ENCODE data around the gene RUVBL1.
A peak's percentile ranks its signal among the peaks of the same experiment; 100 is the strongest.

The RUVBL1 gene

DNA sequence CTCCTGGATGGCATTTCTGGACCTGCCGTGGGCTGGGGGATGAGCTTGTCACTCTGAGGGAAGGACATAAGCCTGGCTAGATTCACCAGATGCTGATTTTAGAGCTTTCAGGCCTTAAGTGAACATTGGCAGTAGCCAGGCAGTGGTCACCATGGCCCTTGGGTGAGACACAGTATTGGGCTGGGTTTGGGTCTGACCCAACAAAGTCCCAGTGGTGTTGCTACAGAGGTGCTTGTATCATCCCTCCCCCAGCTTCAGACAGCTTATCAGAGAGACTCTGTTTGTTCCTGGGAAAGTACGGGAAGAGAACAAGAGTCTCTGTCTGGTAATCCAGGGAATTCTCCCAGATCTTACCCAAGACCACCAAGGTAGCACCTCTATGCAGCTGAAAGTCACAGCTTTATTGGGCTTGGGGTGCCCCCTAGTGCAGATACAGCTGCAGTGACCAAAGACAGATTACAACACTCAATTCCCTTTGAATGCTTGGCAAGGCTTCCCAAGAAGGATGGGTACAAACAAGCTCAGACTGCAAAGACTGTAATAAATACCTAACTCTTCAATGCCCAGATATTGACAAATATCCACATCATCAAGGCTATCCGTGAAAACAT lies 9.8 kb upstream of the RUVBL1 start:
- DNase-seq (ENCODE audit: low spot score) = no peak

DNA sequence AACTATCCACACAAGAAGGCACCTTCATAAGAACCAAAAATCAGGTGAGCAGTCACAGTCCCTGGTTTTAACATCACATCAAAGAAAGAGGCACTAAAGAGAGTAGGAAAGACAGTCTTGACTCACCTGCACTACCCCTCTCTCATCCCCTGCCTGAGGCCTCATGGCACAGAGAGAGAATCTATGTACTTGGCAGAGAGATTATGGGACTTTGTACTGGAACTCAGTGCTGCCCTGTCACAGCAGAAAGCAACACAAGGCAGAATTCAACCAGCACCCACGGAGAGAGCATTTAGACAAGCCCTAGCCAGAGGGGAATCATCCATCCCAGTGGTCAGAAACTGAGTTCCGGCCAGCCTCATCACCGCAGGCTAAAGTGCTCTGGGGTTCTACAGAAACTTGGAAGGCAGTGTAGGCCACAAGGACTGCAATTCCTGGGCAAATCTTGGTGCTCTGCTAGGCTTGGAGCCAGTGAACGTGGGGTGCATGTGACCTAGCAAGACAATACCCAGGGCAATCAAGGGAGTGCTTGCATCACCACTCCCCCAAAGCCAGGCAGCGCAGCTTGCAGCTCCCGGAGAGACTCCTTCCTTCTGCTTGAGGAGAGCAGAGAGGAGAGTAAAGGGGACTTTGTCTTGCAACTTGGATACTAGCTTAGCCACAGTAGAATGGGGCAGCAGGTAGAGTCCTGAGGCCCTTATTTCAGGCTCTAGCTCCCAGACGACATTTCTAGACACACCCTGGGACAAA lies 8.5 kb upstream of the RUVBL1 start:
- no peak for DNase-seq (ENCODE audit: low spot score)

DNA sequence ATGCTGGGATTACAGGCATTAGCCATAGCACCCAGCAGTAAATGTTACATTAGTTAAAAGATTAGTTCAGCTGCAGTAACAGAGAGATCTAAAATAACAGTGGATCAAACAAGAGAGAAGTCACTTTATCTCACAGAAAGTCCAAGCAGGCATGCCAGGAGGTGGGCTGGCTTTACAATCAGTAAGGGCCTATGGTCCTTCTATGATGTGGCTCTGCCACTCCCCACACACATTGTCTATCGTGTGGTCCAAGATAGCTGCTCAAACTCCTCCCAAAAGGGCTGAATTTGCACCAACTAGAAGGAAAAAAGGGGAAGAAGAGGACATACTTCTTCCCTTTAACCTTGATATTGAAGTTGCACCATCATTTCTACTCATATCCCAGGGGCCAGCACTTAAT lies 4.6 kb upstream of the RUVBL1 start:
- DNase-seq (ENCODE audit: low spot score) = no peak

DNA sequence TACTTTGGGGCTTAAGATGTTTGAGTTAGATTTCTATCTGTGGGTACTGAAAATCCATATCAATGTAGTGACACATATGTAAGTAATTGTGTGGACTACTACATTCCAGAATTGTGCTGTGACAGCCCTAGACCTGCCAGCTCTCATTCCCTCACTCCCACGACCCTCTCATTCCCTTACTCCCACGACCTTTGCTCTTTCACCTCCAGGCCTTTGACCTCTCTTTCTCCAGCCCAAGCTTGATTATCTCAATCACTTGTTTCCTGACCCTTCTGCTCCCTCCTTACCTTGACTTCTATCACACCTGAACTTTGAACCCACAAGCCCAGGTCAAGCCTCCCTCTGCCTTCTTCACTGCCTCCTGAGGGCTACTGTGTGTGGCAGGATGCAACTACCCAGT lies 3.6 kb upstream of the RUVBL1 start:
- DNase-seq (ENCODE audit: low spot score) = no peak

DNA sequence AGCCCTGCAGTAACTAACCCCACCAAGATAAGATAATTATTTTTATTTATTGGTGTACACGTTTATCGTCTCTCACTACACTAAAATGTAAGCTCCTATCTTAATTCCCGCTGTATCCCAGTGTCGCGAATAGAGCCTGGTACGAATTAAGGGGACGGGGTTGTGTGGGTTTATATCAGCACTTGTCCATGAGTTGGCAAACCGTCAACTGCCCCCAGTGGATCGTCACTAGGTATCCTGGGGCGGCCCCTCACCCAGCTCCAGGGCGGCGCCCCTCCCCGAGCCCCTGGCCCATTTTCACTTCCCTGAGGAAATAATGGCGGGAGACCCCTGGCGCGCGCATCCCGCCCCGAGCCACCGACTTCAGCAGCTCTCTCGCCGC lies 465 bp downstream of the RUVBL1 start:
- DNase-seq (ENCODE audit: low spot score) = no peak

DNA sequence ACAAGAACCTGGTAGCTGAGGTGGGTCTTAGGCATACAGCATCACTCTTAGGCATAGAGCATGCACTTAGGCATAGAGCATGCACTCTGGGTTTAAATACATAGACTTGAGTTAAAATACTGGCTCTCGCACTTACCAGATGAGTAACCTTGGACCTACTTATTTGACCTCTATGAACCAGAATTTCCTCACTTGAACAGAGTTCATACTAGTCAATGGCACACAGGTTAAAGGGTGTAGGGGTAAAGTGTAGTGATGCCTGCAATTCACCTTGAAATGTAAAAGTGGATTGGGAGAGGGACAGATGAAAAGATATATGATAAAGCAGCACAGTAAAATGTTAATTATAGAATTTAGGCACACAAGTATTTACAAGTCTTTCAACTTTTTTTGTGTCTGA lies 1.6 kb downstream of the RUVBL1 start:
- DNase-seq (ENCODE audit: low spot score) = no peak

DNA sequence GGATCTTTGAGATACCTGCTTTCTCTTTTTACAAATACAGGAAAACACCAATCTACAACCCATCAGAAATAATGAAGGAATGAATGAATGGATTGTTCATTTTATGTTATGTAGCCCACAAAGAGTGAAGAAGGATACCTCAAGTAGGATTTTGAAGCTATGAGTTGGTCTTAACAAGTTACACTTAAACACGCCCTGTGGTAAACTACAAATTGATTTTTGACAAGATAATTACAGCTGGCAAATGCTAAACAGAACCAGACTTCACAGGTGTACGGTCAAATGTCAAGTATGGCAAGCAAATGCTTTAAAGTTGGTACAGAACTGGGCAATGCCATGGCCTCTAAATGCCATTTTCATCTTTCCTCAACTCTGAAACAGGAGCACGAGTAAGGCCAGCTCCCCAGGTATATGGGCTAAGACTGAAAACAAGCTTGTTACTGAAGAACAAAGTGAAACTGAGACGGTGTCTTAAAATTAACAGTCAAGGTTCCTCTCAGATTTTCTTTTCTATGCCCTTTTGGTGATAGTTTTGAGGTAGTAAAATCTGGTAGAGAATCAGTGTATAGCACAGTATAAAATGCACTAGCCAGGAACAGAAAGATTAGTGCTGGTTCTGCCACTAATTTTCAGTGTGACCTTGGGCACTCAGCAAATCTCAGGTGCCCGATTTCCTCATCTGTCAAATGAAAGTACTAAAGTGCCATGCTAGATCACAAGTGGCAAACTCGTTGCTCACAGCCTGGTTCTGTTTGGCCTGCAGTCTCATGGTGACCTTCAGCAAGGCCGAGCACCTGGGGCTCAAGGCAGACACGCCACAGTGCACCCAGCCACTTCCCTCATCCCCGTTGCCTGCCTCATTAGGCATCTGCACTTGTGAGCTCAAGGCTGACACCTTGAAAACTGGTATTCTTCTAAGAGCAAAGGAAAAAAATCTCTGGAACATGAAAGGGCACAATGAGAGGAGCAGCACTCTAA lies 9.5 kb downstream of the RUVBL1 start:
- DNase-seq (ENCODE audit: low spot score) = no peak

DNA sequence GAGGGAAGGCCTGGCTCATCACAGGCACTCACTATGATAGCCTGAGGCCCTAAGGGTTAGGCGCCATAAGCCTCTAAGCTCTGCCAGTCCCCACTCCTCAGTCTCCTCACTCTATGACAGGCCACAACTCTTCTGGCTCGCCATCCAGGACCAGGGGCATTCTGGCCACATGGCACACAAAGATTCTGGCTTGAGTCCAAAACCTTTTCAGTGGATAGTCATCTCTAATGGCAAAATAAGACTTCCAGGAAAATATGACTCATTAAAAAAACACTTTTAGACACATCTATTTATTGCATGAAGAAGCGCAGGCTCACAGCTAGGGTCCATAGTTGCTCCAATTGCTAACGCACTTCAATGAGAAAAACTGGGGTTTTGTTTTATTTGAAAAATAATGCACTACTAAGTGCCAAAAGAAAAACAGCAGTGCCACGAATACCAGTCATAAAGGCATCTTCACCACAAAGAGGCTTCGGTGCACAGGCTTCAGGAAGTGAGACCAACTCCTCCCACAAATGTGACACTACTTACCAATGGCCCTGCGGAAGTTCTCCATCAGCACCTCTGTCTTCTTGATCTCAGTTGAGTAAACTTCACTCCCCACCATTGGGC lies 11.1 kb downstream of the RUVBL1 start:
- DNase-seq (ENCODE audit: low spot score) = peak; percentile 37

DNA sequence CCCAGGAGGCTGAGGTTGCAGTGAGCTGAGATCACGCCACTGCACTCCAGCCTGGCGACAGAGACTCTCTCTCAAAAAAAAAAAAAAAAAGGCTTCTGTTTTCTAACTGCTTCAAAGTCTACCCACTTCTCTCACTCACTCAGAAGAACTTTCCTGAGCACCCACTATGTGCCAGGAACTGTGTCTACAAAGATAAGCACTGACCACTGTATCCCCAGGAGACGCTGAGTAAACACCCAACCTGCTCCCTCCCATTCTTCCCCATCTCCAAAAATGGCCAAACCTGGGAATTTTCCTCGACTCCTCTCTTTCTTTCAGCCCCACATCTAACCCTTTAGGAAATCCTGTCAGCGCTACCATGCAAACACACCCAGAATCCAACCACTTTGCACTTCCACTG lies 12.5 kb downstream of the RUVBL1 start:
- DNase-seq (ENCODE audit: low spot score) = no peak

DNA sequence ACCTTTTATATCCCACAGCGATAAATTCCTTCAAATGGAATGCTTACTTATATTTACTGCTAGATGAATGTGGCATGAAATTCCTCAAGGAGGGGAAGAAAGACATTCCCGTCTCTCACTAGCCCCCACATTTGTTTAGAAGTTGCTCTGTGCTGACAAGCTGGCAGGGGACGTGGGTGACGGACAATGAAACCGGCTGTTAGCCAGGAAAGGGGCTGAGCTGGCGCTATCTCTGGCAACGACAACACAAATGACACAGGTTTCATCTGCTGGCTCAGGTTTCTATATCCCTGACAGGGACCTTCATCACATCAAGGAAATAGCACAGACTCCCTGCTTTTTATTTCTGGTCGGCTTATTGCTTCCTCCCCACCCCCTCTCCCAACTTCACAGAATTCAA lies 15.8 kb downstream of the RUVBL1 start:
- no peak for DNase-seq (ENCODE audit: low spot score)

DNA sequence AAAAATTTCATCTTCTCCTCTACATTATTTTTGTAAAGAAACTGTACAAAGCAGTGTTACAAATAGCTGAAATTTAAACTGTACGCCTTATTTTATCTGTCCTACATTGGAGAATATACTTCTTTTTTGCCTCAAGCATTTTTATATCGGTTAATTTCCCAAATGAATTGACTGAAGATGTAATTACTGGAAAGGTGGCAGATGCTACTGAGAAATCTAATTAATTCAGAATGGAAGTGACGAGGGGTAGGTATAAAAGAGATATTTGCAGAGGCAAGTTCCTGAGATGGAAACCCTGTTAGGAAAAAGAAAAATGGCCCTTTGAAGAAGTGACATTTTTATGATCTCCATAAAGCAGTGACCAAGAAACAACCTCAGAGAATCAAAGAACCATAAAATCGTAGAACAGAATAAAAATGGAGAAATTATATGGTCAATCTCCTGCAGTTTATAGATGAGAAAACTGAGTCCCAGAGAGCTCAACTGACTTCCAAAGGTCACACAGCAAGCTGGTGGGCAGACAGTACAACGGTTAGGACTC lies 20.4 kb downstream of the RUVBL1 start:
- DNase-seq (ENCODE audit: low spot score) = no peak

DNA sequence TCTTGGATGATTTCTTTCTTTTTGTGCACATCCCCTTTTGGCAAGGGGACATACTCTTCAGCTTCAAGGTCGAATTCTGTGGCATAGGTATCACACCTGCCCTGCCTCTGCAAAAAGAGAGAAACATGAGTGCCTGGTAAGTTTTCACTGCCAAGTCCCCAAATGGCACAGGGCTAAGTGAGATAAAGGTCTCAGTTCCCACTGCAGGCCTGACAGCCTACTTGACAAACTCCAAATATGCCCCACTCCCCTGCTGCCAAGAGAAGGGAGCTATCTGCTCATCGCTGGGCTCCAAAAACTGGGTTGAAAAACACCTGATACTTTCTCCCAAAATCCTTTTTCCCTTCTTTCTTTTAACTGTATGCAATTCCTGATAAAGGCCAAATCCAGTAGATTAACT lies 23.0 kb downstream of the RUVBL1 start:
- DNase-seq (ENCODE audit: low spot score) = no peak

DNA sequence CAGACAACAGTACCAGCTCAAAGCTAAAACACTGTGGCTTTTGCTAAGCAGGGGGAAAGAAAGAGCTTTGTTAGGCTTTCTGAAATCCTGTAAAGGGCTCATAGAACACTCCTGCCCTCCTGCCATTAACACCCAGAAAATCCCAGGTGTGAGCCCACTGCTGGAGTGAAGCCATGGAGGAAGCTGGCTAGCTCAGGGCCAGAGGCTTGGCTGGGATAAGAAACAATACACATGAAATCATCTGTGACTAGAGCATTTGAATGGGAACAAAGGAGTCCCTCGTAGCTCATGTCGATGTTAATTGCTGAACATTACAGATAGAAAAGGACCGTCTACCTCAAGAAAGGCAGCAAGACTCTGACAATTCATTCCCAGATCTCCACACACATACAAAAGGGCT lies 23.5 kb downstream of the RUVBL1 start:
- no peak for DNase-seq (ENCODE audit: low spot score)

DNA sequence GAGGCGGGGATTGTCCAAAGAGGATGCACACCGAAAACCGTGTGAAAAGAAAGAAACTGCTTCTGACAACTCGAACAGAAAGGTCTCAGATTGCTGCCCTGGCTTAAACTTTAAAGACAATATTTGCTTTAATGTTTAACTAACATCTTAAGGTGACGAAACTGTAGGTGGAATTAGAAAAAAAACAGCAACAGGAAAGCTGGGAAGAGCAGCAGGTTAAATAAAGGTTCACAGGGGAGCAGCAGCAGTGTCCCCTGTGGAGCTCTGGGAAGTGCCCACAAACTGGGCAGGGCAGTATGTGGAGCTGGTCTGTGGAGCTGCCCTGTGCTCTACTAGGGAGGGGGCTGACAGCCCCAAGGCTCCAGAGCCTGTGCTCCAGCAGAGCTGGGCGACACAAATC lies 25.4 kb downstream of the RUVBL1 start:
- DNase-seq (ENCODE audit: low spot score) = no peak

DNA sequence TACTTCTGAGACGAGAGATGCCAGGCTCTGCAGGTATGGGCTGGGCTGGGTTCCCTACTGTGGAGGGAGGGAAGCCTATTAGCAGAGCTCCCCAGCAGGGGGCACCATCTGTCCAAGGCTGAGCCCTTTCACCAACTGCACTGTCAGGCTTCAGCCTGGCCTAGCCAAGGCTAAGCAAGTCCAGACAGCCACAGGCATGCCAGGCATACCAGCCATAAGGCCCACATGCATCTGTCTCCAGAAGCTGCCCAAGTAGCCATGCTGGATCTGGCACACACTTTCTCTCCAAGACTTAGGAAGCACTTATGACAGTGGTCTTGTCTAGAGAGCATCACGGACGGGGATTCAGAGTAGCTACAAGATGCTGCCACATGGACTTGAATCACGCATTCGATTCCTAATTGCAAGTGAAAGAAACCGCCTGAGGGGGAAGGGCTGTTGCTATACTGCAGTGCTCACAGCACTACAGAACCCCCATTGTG lies 28.3 kb downstream of the RUVBL1 start:
- DNase-seq (ENCODE audit: low spot score) = peak; percentile 47

DNA sequence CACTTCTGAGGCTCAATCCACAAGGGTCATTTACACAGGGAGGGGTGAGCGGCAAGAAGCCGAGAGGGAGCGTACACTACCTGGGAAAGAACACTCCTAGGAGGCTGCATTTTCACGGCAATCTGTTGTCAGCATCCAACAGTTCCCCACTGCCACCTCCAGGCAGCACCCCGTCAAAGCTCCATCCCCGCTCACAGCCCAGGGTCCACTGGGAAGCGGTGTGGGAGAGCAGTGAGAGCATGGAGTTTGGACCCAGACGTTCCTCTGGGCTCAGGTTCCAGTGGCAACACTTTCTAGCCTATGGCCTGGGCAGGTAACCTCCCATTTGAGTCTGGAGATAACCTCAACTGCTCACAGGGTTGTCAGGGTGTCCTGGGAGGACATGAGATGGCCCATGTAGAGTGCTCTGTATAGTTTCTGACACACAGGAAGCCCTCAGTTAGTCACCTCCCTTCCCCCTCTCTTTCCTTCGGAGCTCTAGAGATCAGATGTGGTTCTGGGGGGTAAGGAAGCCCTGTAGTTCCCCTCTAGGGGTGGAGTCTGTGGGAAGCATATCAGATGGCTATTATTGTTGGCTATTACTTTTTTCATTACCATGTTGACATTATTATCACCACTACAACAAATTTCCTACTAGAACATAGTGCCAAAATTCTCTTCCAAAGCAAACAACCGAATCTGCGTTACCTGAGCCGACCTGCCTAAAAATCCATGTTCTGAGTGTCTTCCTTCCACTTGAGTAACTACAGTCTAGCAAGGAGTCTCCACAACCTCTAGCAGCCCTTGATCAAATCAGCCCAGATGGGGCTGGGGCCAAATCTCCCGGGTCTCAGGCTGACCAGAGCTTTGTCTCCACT lies 29.1 kb downstream of the RUVBL1 start:
- DNase-seq (ENCODE audit: low spot score) = no peak

DNA sequence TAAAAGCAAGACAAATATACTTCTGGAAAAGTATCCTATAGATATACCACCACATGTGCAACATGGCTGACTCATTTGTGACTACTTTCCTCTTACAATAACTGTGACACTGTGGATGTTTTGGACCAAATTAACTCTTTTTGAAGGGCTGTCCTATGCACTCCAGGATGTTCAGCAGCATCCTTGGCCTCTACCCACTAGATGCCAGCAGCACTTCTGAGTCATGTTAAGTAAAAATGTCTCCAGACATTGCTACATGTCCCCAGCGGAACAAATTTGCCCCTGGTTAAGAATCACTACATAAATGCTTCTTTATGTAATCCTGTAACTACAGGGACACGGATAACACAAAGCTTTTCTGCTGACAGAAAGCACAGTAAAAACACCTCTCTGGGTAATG lies 32.0 kb downstream of the RUVBL1 start:
- DNase-seq (ENCODE audit: low spot score) = no peak

DNA sequence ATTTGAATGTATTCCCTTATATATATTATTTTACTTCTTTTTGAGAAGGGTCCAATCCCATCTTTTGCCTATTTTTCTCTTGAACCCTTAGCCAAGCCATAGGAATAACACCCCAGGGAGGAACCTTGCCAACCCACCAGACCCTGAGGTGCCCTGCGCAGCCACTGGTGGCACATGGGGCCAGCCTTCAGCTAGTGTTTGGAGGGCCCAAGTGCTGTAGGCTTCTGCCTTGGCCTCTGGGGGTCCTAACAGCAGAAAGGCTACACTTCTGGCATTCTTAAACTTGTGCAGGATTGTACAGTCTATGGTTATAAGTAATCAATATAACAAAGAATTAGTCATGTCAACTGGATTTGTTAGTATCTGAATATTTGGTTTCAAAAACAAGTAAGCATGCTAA lies 34.5 kb downstream of the RUVBL1 start:
- DNase-seq (ENCODE audit: low spot score) = no peak

DNA sequence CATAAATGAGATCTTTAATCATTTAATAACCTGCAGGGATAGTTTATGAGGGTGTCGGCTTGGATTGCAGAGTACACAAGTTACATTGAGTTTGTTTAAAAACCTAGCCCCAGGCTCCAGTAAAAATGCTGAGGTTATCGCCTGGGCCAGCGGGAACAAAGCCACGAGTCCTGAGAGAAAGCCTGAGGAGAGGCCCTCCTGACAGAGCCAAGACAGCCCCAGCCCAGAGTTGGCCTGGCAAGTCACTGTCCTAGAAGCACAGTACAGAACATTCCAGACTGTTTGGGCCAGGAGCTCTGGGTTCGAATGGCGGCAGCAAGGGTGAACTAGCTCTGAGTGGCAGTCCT lies 39.0 kb downstream of the RUVBL1 start:
- DNase-seq (ENCODE audit: low spot score) = no peak

DNA sequence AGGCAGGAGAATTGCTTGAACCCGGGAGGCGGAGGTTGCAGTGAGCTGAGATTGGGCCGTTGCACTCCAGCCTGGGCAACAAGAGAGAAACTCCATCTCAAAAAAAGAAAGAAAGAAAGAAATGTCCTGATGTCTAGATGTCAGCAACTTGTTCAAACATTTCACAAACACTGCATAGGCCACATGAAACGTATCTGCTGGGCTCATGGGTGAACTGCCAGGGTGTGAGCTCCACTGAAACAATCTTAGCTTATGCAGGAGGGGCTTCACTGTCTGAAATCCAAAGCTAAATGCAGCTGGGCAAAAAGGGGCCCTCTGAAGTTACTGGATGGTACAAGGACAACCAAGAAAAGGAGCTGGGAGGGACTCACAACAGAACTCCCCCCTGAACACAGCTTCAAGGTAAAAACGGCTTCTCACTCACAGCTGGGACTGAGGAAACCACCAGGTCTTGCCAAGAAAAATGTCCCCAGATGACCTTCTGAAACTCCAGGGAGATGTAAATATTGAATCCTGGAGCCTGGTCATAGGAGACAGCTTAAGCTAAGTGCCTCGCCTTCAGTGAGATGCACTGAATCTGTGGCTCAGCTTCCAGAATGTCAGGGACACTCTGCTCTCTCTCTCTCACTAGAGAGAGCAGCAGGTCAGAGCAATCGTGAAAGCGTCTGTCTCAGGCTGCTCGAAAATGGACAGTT lies 39.5 kb downstream of the RUVBL1 start:
- no peak for DNase-seq (ENCODE audit: low spot score)

DNA sequence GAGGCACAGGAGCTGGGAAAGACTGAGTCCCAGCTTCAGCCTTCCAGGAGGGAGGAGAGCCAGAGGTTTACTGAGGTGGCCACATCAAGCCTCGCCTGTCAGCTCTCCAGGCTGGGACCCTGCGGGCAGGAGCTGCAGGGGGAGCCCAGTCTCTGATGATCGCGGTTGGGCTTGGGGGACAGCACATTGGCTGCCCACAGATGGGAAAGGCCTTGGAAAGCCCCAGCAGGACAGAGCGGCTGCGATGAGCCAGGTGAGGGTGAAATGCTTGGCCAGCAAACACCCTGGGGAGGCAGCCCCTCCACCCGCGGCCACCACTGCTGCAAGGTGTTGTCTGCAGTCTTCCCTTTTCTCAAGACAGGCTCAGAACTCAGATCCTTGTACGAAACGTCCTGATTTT lies 40.2 kb downstream of the RUVBL1 start:
- DNase-seq (ENCODE audit: low spot score) = no peak
